Endometrial microvascular endothelial cells (primary cell): ENCODE data around the gene TMCO2. TPM values are rescaled to one million over a fixed set of nuclear protein-coding genes. Genes with fewer than 3 reads are reported as not detected.

ENCODE experiments used
- in situ Hi-C: cut with HindIII; loops from 2 replicates; pipeline ENCODE4 v1.10.0; 2017; ENCODE audit warnings: low sequenced_read_pairs, low pct_unique_long_range_greater_than_20kb; ENCODE audit errors: inconsistent ontology term
- total RNA-seq: library from RNA; depleted of rRNA; stranded (reverse); fragments of >200 nt; gene quantifications from one replicate; pipeline ENCODE4 v1.2.3, GENCODE V29; 2015; ENCODE audit errors: inconsistent ontology term

The TMCO2 gene
- total RNA-seq, 1 donor from 2014 or later = not detected

DNA sequence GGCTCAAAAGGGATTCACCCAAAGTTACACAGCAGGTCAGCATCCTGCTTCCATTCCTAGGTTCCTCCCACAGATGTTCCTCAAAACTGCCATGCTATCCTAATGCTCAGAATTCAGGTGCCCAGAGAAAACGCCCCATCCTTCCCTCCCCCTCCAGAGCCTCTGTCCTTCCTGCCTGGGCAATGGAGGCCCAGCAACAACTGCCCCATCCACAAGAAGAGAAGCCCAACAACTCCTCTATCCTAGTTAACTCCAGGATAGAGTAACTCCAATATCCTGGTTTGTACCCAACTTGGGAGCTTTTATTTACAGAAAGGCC is 52.5 kb downstream of the TMCO2 start:
- in situ Hi-C loops = no loop called here

DNA sequence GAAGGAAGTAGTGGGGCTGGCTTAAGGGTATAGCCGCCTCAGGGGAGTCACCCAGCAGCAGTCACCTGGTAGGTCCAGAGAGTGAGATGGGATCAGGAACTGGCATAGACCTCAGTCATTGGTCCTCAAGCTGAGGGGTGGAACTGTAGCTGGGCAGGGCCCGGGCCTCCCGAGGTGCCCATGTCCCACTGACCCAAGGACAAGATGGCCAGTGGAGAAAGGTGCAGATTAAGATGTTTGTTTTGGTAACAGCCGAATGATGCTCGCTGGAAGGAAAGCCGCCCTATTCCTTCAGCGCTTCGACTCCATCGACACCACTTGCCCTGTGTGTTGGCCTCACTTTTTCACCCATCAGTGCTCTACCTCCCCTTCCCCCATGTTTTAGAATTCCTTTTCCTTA is 52.9 kb downstream of the TMCO2 start:
- in situ Hi-C loops = no loop called here

DNA sequence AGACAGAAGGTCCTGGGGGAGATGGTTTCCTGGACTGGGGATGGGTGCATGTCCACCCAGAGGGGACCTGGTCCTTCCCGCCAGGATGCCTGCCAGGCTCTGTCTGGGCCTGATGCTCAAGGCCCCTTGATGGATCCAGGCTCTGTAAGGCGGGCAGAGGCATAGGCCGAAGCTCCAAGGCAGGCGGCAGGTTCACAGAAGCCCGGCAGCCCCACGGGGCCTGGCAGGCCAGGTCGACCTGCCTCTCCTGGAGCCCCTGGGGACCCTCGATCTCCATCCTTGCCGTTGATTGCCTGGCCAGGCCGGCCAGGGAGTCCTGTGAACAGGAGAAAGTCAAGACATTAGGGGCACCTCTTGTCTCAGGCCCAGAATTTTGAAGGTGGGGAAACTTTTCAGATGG is 53.3 kb downstream of the TMCO2 start:
- in situ Hi-C loops = no loop called here

Other genes with a start within 250 kb of the TMCO2 start
- gene CAP1, start 207.2 kb upstream of the TMCO2 start, total RNA-seq = 549 TPM
- 108 TPM for gene PPT1, start 150.7 kb upstream of the TMCO2 start, total RNA-seq
- 8.0 TPM for gene RLF, start 86.5 kb upstream of the TMCO2 start, total RNA-seq
- gene ZMPSTE24, start 10.3 kb downstream of the TMCO2 start, total RNA-seq = 78.8 TPM
- not detected for gene COL9A2, start 69.3 kb downstream of the TMCO2 start, total RNA-seq
- 26.6 TPM for gene SMAP2, start 125.8 kb downstream of the TMCO2 start, total RNA-seq
- 1.8 TPM for gene ZFP69B, start 202.5 kb downstream of the TMCO2 start, total RNA-seq
- gene ZFP69, start 229.4 kb downstream of the TMCO2 start, total RNA-seq = 1.9 TPM